Transverse colon (tissue), 4 donors: Measurements from ENCODE around the gene TRIM33. TPM values are rescaled to one million over a fixed set of nuclear protein-coding genes. Genes with fewer than 3 reads are reported as not detected.

Experiments
- small RNA-seq, 4 donors: library from RNA; depleted of rRNA; stranded (forward); fragments of <200 nt; gene quantifications; one replicate each; pipeline ENCODE3, GENCODE V24; 2016
- total RNA-seq, 4 donors: library from RNA; depleted of rRNA; stranded (reverse); fragments of >200 nt; gene quantifications; one replicate each; pipeline ENCODE4 v1.1.0, GENCODE V29; 2016

TRIM33 gene
- total RNA-seq, 4 donors from 2014 or later = 35.4 to 53.7 (median 44.1) TPM

Small RNAs within 50 kb of the gene (small RNA-seq; reads per million reads assigned to genes)
- 0 reads per million in 4 donors for gene RF00019

Other genes with a start within 250 kb of the TRIM33 start
- 10 to 100 TPM; 22.4 to 26.5 (median 24.5) TPM for gene BCAS2, start 70.4 kb upstream of the TRIM33 start, total RNA-seq
- gene DENND2C, start 158.8 kb upstream of the TRIM33 start, total RNA-seq = 1 to 10 TPM in 3 of 4 donors, under 1 TPM in 1; 0.80 to 2.5 (median 1.4) TPM
- gene AMPD1, start 184.3 kb upstream of the TRIM33 start, total RNA-seq = 1 to 10 TPM in 2 of 4 donors, under 1 TPM in 1, not detected in 1; 0.82 to 3.2 (median 1.9) TPM
- gene NRAS, start 205.6 kb upstream of the TRIM33 start, total RNA-seq = 10 to 100 TPM; 14.5 to 56.3 (median 44.6) TPM
- 1,000 to 10,000 TPM in 1 of 4 donors, 100 to 1,000 TPM in 3; 264 to 1,040 (median 739) TPM for gene CSDE1, start 246.8 kb upstream of the TRIM33 start, total RNA-seq